Adrenal gland (tissue), 5 donors: ENCODE data around the gene DDX31.

ENCODE experiments used
- POLR2A ChIP-seq, 2 donors: fragments of 450-650 bp; IDR thresholded peaks; one replicate each; pipeline ENCODE4 v1.6.1; 2017; ENCODE audit warnings: antibody characterized with exemption in 2 of 2, mild to moderate bottlenecking in 2 of 2, moderate library complexity in 1 of 2
- TF ChIP-seq, protein P1 (sequence below), 6 experiments: fragments of 450-650 bp in 4 of 6; fragments of 200-600 bp in 2 of 6; sonication (generic) in 1 of 6; IDR thresholded peaks; 1 replicate in 5 of 6; 2 replicates in 1 of 6; pipeline versions ENCODE4 v1.5.1 to v1.8.0; 2016 to 2021; ENCODE audit warnings: antibody characterized with exemption in 6 of 6, mild to moderate bottlenecking in 2 of 6, moderate library complexity in 1 of 6
- donor health status: DM: no; HTN: no; CAD: no.

DNA sequence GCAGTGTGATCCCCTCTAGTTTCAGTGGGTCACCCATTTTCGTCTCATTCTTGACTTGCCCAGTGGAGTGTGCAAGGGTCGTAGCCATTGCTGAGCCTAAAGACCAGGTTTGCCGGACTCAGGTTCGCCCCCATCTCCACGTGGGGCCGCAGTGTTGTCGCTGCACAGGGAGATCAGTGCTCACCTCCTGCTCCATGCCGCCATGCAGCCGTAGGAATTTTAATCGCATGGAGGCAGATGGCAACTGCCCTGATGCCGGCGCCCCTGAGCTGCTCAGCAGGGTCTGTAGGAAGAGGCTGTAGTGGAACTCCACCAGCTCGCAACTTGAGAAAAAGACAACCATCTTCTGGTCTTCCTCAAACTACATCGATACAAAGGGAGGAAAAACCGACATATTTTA is 24.1 kb downstream of the DDX31 start:
- TF ChIP-seq, protein P1, sequence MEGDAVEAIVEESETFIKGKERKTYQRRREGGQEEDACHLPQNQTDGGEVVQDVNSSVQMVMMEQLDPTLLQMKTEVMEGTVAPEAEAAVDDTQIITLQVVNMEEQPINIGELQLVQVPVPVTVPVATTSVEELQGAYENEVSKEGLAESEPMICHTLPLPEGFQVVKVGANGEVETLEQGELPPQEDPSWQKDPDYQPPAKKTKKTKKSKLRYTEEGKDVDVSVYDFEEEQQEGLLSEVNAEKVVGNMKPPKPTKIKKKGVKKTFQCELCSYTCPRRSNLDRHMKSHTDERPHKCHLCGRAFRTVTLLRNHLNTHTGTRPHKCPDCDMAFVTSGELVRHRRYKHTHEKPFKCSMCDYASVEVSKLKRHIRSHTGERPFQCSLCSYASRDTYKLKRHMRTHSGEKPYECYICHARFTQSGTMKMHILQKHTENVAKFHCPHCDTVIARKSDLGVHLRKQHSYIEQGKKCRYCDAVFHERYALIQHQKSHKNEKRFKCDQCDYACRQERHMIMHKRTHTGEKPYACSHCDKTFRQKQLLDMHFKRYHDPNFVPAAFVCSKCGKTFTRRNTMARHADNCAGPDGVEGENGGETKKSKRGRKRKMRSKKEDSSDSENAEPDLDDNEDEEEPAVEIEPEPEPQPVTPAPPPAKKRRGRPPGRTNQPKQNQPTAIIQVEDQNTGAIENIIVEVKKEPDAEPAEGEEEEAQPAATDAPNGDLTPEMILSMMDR (IDR thresholded peaks at IDR 0.05) = no peak
- no peak for TF ChIP-seq POLR2A (IDR thresholded peaks at IDR 0.05)
